ENCODE measurements around the gene CMAS.
"Not testable (repeated sequence)": the region's sequence is repeated elsewhere in the genome, so short reads cannot be mapped to it uniquely, and the experiment has no call there.

The CMAS gene

GRCh38 chr12:22046968-22047390 lies 961 bp downstream of the CMAS start:
- no peak for DNase-seq (ENCODE audit: low read depth, low spot score)
- no peak for TF ChIP-seq ZNF274 (IDR thresholded peaks at IDR 0.05; ENCODE audit: low read depth, low read length)
- no peak for TF ChIP-seq SUZ12 (IDR thresholded peaks at IDR 0.05; ENCODE audit: extremely low read depth, insufficient read depth, insufficient read length)
- TF ChIP-seq YY1 (IDR thresholded peaks at IDR 0.05; ENCODE audit: insufficient read depth, insufficient read length): no peak
- H3K4me1 ChIP-seq (ENCODE audit: insufficient read depth, insufficient read length): no peaks in the 10 kb centered on the region
- no peaks in the 10 kb centered on the region for H3K9me3 ChIP-seq (ENCODE audit: insufficient read depth, low read length)
- H3K9ac ChIP-seq (ENCODE audit: insufficient read length, low read depth): peak overlapping the region; percentile 92
- H3K36me3 ChIP-seq (ENCODE audit: insufficient read depth, insufficient read length, low read length): peaks cover 22% of the 10 kb centered on the region
- H3K27me3 ChIP-seq (ENCODE audit: insufficient read depth, insufficient read length): no peaks in the 10 kb centered on the region
- H3K4me3 ChIP-seq (ENCODE audit: insufficient read length, low read depth): peak overlapping the region; percentile 83

- TF ChIP-seq SUZ12 (IDR thresholded peaks at IDR 0.05; ENCODE audit: extremely low read depth, insufficient read depth, insufficient read length) (no peak), ZNF274 (IDR thresholded peaks at IDR 0.05; ENCODE audit: low read depth, low read length) (no peak), YY1 (IDR thresholded peaks at IDR 0.05; ENCODE audit: insufficient read depth, insufficient read length) (no peak)
- Histone ChIP-seq H3K9ac (ENCODE audit: insufficient read length, low read depth) (no peak overlapping the region), H3K36me3 (ENCODE audit: insufficient read depth, insufficient read length, low read length) (peaks cover 22% of the 10 kb centered on the region), H3K4me1 (ENCODE audit: insufficient read depth, insufficient read length) (no peaks in the 10 kb centered on the region), H3K27me3 (ENCODE audit: insufficient read depth, insufficient read length) (no peaks in the 10 kb centered on the region), H3K4me3 (ENCODE audit: insufficient read length, low read depth) (no peak overlapping the region), H3K9me3 (ENCODE audit: insufficient read depth, low read length) (no peaks in the 10 kb centered on the region)
- DNase-seq (ENCODE audit: low read depth, low spot score): no peak
Measured at GRCh38 chr12:22047494-22047893, 1.5 kb downstream of the CMAS start.

GRCh38 chr12:22048351-22049041 lies 2.5 kb downstream of the CMAS start:
- Histone ChIP-seq H3K27me3 (ENCODE audit: insufficient read depth, insufficient read length) (no peaks in the 10 kb centered on the region), H3K9me3 (ENCODE audit: insufficient read depth, low read length) (no peaks in the 10 kb centered on the region), H3K4me3 (ENCODE audit: insufficient read length, low read depth) (no peak overlapping the region), H3K36me3 (ENCODE audit: insufficient read depth, insufficient read length, low read length) (peaks cover 22% of the 10 kb centered on the region), H3K4me1 (ENCODE audit: insufficient read depth, insufficient read length) (no peaks in the 10 kb centered on the region), H3K9ac (ENCODE audit: insufficient read length, low read depth) (no peak overlapping the region)
- no peak for TF ChIP-seq YY1 (IDR thresholded peaks at IDR 0.05; ENCODE audit: insufficient read depth, insufficient read length)
- TF ChIP-seq SUZ12 (IDR thresholded peaks at IDR 0.05; ENCODE audit: extremely low read depth, insufficient read depth, insufficient read length): no peak
- TF ChIP-seq ZNF274 (IDR thresholded peaks at IDR 0.05; ENCODE audit: low read depth, low read length): no peak
- DNase-seq (ENCODE audit: low read depth, low spot score): peak; percentile 77

- no peaks in the 10 kb centered on the region for H3K27me3 ChIP-seq (ENCODE audit: insufficient read depth, insufficient read length)
- no peaks in the 10 kb centered on the region for H3K4me1 ChIP-seq (ENCODE audit: insufficient read depth, insufficient read length)
- DNase-seq (ENCODE audit: low read depth, low spot score): no peak
- no peaks in the 10 kb centered on the region for H3K9me3 ChIP-seq (ENCODE audit: insufficient read depth, low read length)
- no peak overlapping the region for H3K4me3 ChIP-seq (ENCODE audit: insufficient read length, low read depth)
- H3K9ac ChIP-seq (ENCODE audit: insufficient read length, low read depth): no peak overlapping the region
- TF ChIP-seq SUZ12 (IDR thresholded peaks at IDR 0.05; ENCODE audit: extremely low read depth, insufficient read depth, insufficient read length): no peak
- no peak for TF ChIP-seq YY1 (IDR thresholded peaks at IDR 0.05; ENCODE audit: insufficient read depth, insufficient read length)
- no peak for TF ChIP-seq ZNF274 (IDR thresholded peaks at IDR 0.05; ENCODE audit: low read depth, low read length)
- H3K36me3 ChIP-seq (ENCODE audit: insufficient read depth, insufficient read length, low read length): peaks cover 25% of the 10 kb centered on the region
Measured at GRCh38 chr12:22050078-22050477, 4.1 kb downstream of the CMAS start.

GRCh38 chr12:22051114-22051698 lies 5.2 kb downstream of the CMAS start:
- no peak for DNase-seq (ENCODE audit: low read depth, low spot score)
- Histone ChIP-seq H3K9ac (ENCODE audit: insufficient read length, low read depth) (no peak overlapping the region), H3K4me1 (ENCODE audit: insufficient read depth, insufficient read length) (no peaks in the 10 kb centered on the region), H3K9me3 (ENCODE audit: insufficient read depth, low read length) (no peaks in the 10 kb centered on the region), H3K36me3 (ENCODE audit: insufficient read depth, insufficient read length, low read length) (peaks cover 37% of the 10 kb centered on the region), H3K4me3 (ENCODE audit: insufficient read length, low read depth) (no peak overlapping the region), H3K27me3 (ENCODE audit: insufficient read depth, insufficient read length) (no peaks in the 10 kb centered on the region)
- no peak for TF ChIP-seq YY1 (IDR thresholded peaks at IDR 0.05; ENCODE audit: insufficient read depth, insufficient read length)
- no peak for TF ChIP-seq SUZ12 (IDR thresholded peaks at IDR 0.05; ENCODE audit: extremely low read depth, insufficient read depth, insufficient read length)
- TF ChIP-seq ZNF274 (IDR thresholded peaks at IDR 0.05; ENCODE audit: low read depth, low read length): no peak

GRCh38 chr12:22052994-22053393 lies 7.0 kb downstream of the CMAS start:
- H3K9ac ChIP-seq (ENCODE audit: insufficient read length, low read depth); H3K4me3 ChIP-seq (ENCODE audit: insufficient read length, low read depth); H3K9me3 ChIP-seq (ENCODE audit: insufficient read depth, low read length); DNase-seq (ENCODE audit: low read depth, low spot score); H3K27me3 ChIP-seq (ENCODE audit: insufficient read depth, insufficient read length); H3K4me1 ChIP-seq (ENCODE audit: insufficient read depth, insufficient read length): not testable (repeated sequence)
- H3K36me3 ChIP-seq (ENCODE audit: insufficient read depth, insufficient read length, low read length): peaks cover 53% of the 10 kb centered on the region

GRCh38 chr12:22054155-22054554 lies 8.1 kb downstream of the CMAS start:
- TF ChIP-seq YY1 (IDR thresholded peaks at IDR 0.05; ENCODE audit: insufficient read depth, insufficient read length) (no peak), ZNF274 (IDR thresholded peaks at IDR 0.05; ENCODE audit: low read depth, low read length) (no peak), SUZ12 (IDR thresholded peaks at IDR 0.05; ENCODE audit: extremely low read depth, insufficient read depth, insufficient read length) (no peak)
- Histone ChIP-seq H3K27me3 (ENCODE audit: insufficient read depth, insufficient read length) (no peaks in the 10 kb centered on the region), H3K9ac (ENCODE audit: insufficient read length, low read depth) (no peak overlapping the region), H3K9me3 (ENCODE audit: insufficient read depth, low read length) (no peaks in the 10 kb centered on the region), H3K4me1 (ENCODE audit: insufficient read depth, insufficient read length) (no peaks in the 10 kb centered on the region), H3K4me3 (ENCODE audit: insufficient read length, low read depth) (no peak overlapping the region), H3K36me3 (ENCODE audit: insufficient read depth, insufficient read length, low read length) (peaks cover 52% of the 10 kb centered on the region)
- DNase-seq (ENCODE audit: low read depth, low spot score): no peak
